Measurements from ENCODE around the gene GBP1.

Gene GBP1

GRCh38 chr1:89005286-89006151, 59.5 kb downstream of the GBP1 start:
- Histone ChIP-seq H3K4me3 (ENCODE audit: low read depth, low read length) (no peak overlapping the region), H3K36me3 (ENCODE audit: control insufficient read depth, insufficient read depth, low read length) (no peaks in the 10 kb centered on the region), H3K4me1 (ENCODE audit: control insufficient read depth, insufficient read depth, low read length) (0 out of 2 replicates have a peak, but pooled peaks cover 8% of the 10 kb centered on the region), H3K9me3 (ENCODE audit: control insufficient read depth, insufficient read depth, low read length) (no peaks in the 10 kb centered on the region), H3K27ac (ENCODE audit: low read depth, low read length) (no peak overlapping the region), H3K27me3 (ENCODE audit: control insufficient read depth, insufficient read depth, low read length) (no peaks in the 10 kb centered on the region), H3K9ac (ENCODE audit: low read depth, low read length) (no peak overlapping the region)
